Measurements from ENCODE around the gene TIMM29. TPM values are rescaled to one million over a fixed set of nuclear protein-coding genes. Genes with fewer than 3 reads are reported as not detected.

The TIMM29 gene
- total and polyA plus RNA-seq, 9 of the 15 experiments (the other 6 are each of a cell fraction or from before 2014, with no cell fraction given) = 2.4 to 29.4 (median 16.3) TPM

DNA sequence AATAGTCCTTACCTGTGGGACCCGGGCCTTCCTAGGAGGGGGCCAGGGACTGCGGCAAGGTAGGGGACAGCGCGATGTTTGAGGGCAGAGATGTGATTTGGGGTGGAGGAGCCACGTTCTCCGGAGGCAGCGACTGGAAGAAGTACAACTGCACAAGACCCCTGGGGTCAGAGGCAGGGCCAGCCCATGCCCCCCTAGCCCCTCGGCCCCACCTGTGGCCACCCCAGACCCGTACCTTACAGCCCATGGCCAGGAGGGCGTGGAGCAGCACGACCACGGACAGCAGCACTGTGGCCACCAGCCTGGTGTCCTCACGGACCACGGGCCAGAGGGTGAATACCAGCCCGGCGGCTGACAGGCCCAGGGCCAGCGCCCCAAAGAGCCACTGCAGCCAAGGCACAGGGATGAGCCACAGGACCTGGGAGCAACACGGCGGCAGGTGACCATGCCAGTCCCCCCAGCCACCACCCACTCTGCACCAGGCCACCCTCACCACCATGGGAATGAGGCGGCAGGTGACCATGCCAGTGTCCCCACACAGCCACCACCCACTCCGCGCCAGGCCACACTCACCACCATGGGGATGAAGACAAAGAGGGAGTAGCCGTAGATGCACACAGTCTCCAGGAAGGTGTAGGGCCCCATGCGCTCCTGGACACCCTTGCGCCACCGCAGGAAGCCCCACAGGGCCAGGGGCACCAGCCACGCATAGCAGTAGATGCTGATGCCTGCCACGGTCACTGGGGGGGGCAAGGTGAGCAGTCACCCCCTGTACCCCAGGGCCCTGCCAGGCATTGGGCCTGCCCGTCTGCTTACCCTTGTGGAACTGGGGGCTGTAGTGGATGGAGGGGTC is 5.1 kb upstream of the TIMM29 start (continued):
- TF ChIP-seq PHTF2 (CRISPR knock-in tag; IDR thresholded peaks at IDR 0.05) = no peak
- TF ChIP-seq TAF1 (IDR thresholded peaks at IDR 0.05; ENCODE audit: control insufficient read depth, extremely low read depth, insufficient read depth, low read length, severe bottlenecking) = no peak
- no peak for TF ChIP-seq ZNF184 (CRISPR knock-in tag; IDR thresholded peaks at IDR 0.05)
- TF ChIP-seq BHLHE40 (IDR thresholded peaks at IDR 0.05; ENCODE audit: low read length) = no peak
- no peak for TF ChIP-seq BMI1 (IDR thresholded peaks at IDR 0.05; ENCODE audit: low read length)
- TF ChIP-seq, protein P1, sequence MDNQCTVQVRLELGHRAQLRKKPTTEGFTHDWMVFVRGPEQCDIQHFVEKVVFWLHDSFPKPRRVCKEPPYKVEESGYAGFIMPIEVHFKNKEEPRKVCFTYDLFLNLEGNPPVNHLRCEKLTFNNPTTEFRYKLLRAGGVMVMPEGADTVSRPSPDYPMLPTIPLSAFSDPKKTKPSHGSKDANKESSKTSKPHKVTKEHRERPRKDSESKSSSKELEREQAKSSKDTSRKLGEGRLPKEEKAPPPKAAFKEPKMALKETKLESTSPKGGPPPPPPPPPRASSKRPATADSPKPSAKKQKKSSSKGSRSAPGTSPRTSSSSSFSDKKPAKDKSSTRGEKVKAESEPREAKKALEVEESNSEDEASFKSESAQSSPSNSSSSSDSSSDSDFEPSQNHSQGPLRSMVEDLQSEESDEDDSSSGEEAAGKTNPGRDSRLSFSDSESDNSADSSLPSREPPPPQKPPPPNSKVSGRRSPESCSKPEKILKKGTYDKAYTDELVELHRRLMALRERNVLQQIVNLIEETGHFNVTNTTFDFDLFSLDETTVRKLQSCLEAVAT (IDR thresholded peaks at IDR 0.05) = no peak
- TF ChIP-seq SMAD1 (IDR thresholded peaks at IDR 0.05; ENCODE audit: low read depth, low read length, partially characterized antibody) = no peak
- no peak for TF ChIP-seq TEAD2 (tag; IDR thresholded peaks at IDR 0.05)
- TF ChIP-seq RBM22 (IDR thresholded peaks at IDR 0.05; ENCODE audit: low read depth, low read length, poor library complexity, severe bottlenecking) = peak; percentile 87
- no peak for TF ChIP-seq GATAD2A (IDR thresholded peaks at IDR 0.05)
- 0 out of 2 replicates have a peak, but pooled peaks have one; percentile 27 for TF ChIP-seq MYNN (IDR thresholded peaks at IDR 0.05)
- no peak for TF ChIP-seq MYNN (CRISPR knock-in tag; IDR thresholded peaks at IDR 0.05)
- TF ChIP-seq, protein P2, sequence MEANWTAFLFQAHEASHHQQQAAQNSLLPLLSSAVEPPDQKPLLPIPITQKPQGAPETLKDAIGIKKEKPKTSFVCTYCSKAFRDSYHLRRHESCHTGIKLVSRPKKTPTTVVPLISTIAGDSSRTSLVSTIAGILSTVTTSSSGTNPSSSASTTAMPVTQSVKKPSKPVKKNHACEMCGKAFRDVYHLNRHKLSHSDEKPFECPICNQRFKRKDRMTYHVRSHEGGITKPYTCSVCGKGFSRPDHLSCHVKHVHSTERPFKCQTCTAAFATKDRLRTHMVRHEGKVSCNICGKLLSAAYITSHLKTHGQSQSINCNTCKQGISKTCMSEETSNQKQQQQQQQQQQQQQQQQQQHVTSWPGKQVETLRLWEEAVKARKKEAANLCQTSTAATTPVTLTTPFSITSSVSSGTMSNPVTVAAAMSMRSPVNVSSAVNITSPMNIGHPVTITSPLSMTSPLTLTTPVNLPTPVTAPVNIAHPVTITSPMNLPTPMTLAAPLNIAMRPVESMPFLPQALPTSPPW (CRISPR knock-in tag; IDR thresholded peaks at IDR 0.05) = no peak
- TF ChIP-seq, protein P3, sequence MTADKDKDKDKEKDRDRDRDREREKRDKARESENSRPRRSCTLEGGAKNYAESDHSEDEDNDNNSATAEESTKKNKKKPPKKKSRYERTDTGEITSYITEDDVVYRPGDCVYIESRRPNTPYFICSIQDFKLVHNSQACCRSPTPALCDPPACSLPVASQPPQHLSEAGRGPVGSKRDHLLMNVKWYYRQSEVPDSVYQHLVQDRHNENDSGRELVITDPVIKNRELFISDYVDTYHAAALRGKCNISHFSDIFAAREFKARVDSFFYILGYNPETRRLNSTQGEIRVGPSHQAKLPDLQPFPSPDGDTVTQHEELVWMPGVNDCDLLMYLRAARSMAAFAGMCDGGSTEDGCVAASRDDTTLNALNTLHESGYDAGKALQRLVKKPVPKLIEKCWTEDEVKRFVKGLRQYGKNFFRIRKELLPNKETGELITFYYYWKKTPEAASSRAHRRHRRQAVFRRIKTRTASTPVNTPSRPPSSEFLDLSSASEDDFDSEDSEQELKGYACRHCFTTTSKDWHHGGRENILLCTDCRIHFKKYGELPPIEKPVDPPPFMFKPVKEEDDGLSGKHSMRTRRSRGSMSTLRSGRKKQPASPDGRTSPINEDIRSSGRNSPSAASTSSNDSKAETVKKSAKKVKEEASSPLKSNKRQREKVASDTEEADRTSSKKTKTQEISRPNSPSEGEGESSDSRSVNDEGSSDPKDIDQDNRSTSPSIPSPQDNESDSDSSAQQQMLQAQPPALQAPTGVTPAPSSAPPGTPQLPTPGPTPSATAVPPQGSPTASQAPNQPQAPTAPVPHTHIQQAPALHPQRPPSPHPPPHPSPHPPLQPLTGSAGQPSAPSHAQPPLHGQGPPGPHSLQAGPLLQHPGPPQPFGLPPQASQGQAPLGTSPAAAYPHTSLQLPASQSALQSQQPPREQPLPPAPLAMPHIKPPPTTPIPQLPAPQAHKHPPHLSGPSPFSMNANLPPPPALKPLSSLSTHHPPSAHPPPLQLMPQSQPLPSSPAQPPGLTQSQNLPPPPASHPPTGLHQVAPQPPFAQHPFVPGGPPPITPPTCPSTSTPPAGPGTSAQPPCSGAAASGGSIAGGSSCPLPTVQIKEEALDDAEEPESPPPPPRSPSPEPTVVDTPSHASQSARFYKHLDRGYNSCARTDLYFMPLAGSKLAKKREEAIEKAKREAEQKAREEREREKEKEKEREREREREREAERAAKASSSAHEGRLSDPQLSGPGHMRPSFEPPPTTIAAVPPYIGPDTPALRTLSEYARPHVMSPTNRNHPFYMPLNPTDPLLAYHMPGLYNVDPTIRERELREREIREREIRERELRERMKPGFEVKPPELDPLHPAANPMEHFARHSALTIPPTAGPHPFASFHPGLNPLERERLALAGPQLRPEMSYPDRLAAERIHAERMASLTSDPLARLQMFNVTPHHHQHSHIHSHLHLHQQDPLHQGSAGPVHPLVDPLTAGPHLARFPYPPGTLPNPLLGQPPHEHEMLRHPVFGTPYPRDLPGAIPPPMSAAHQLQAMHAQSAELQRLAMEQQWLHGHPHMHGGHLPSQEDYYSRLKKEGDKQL (CRISPR knock-in tag; IDR thresholded peaks at IDR 0.05; ENCODE audit: borderline replicate concordance) = no peak
- no peak for TF ChIP-seq TCF7 (IDR thresholded peaks at IDR 0.05; ENCODE audit: borderline replicate concordance)
- no peak for TF ChIP-seq ZNF324 (CRISPR knock-in tag; IDR thresholded peaks at IDR 0.05)
- TF ChIP-seq ZNF644 (tag; IDR thresholded peaks at IDR 0.05; ENCODE audit: low read depth) = no peak
- TF ChIP-seq, protein P4, sequence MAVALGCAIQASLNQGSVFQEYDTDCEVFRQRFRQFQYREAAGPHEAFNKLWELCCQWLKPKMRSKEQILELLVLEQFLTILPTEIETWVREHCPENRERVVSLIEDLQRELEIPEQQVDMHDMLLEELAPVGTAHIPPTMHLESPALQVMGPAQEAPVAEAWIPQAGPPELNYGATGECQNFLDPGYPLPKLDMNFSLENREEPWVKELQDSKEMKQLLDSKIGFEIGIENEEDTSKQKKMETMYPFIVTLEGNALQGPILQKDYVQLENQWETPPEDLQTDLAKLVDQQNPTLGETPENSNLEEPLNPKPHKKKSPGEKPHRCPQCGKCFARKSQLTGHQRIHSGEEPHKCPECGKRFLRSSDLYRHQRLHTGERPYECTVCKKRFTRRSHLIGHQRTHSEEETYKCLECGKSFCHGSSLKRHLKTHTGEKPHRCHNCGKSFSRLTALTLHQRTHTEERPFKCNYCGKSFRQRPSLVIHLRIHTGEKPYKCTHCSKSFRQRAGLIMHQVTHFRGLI (CRISPR knock-in tag; IDR thresholded peaks at IDR 0.05) = no peak
- no peak for TF ChIP-seq FIP1L1 (IDR thresholded peaks at IDR 0.05; ENCODE audit: low read depth, low read length, poor library complexity, severe bottlenecking)

Measured in K562 (cell line).